Measurements from ENCODE around the gene KCNIP1. TPM values are rescaled to one million over a fixed set of nuclear protein-coding genes. Genes with fewer than 3 reads are reported as not detected.

Gene KCNIP1
- total RNA-seq (2022), result not detected in 2 replicates
- Bru-seq, nascent RNA, result percentile 10 among the genes with signal in this experiment
- BruChase-seq, experiment 1, labeled RNA remaining after a 6-hour chase, result percentile 10 among the genes with signal in this experiment
- percentile 9 among the genes with signal in this experiment for BruChase-seq, experiment 2, labeled RNA remaining after a 2-hour chase
- long read RNA-seq, partial matches to known transcripts, result 0 of 1 reads
- long read RNA-seq, other reads (novel, unspliced or antisense), result 1 of 1 reads

- Mint-ChIP-seq H3K4me1 (ENCODE audit: low read depth, unreplicated experiment) (peaks cover 17% of the 10 kb centered on the region), H3K27me3 (ENCODE audit: unreplicated experiment) (peaks cover 79% of the 10 kb centered on the region), H3K36me3 (ENCODE audit: insufficient read depth, unreplicated experiment) (no peaks in the 10 kb centered on the region), H3K27ac (ENCODE audit: unreplicated experiment) (no peak within 1 kb of the TSS), H3K9me3 (ENCODE audit: low read depth, unreplicated experiment) (no peaks in the 10 kb centered on the region), H3K4me3 (ENCODE audit: low read depth, unreplicated experiment) (peak within 1 kb of the TSS; percentile 11)
- intact Hi-C loops (cut with micrococcal nuclease; ENCODE audit: unreplicated experiment), result no loop called here
- no TSS peak for BruUV-seq (replicated peaks)
- TF ChIP-seq CTCF (IDR thresholded peaks at IDR 0.05; ENCODE audit: unreplicated experiment), result no peak
- peak; percentile 35 for DNase-seq
- CTCF ChIA-PET, result interaction anchor here (1.7 kb wide), 1 partner anchor 12 kb away, joined by 4 read pairs; no protein-coding TSS in a partner anchor
Observed at GRCh38 chr5:170503990-170504596, at the start of gene KCNIP1. Gene KCNIP1, plus strand, starts transcription at chr5:170504020.

GRCh38 chr5:170463426-170463825, 40.4 kb upstream of the KCNIP1 start:
- TF ChIP-seq CTCF (IDR thresholded peaks at IDR 0.05; ENCODE audit: unreplicated experiment), result no peak
- Mint-ChIP-seq H3K4me3 (ENCODE audit: low read depth, unreplicated experiment) (no peak overlapping the region), H3K27ac (ENCODE audit: unreplicated experiment) (no peak overlapping the region), H3K27me3 (ENCODE audit: unreplicated experiment) (peaks cover 10% of the 10 kb centered on the region), H3K4me1 (ENCODE audit: low read depth, unreplicated experiment) (no peaks in the 10 kb centered on the region), H3K36me3 (ENCODE audit: insufficient read depth, unreplicated experiment) (no peaks in the 10 kb centered on the region), H3K9me3 (ENCODE audit: low read depth, unreplicated experiment) (no peaks in the 10 kb centered on the region)
- intact Hi-C loops (cut with micrococcal nuclease; ENCODE audit: unreplicated experiment), result no loop called here
- DNase-seq, result no peak
- CTCF ChIA-PET, result no interaction called here
- BruUV-seq (replicated peaks), result no TSS peak

GRCh38 chr5:170464280-170465127, 39.3 kb upstream of the KCNIP1 start:
- no peaks in the 10 kb centered on the region for H3K4me1 Mint-ChIP-seq (ENCODE audit: low read depth, unreplicated experiment)
- H3K36me3 Mint-ChIP-seq (ENCODE audit: insufficient read depth, unreplicated experiment), result no peaks in the 10 kb centered on the region
- BruUV-seq (replicated peaks), result no TSS peak
- intact Hi-C loops (cut with micrococcal nuclease; ENCODE audit: unreplicated experiment), result no loop called here
- CTCF ChIA-PET, result interaction anchor here (0.6 to 1.0 kb wide), 2 partner anchors 171 to 177 kb away, joined by 3 read pairs; no protein-coding TSS in a partner anchor
- H3K27me3 Mint-ChIP-seq (ENCODE audit: unreplicated experiment), result peaks cover 10% of the 10 kb centered on the region
- TF ChIP-seq CTCF (IDR thresholded peaks at IDR 0.05; ENCODE audit: unreplicated experiment), result no peak
- H3K27ac Mint-ChIP-seq (ENCODE audit: unreplicated experiment), result no peak overlapping the region
- DNase-seq, result no peak
- H3K9me3 Mint-ChIP-seq (ENCODE audit: low read depth, unreplicated experiment), result no peaks in the 10 kb centered on the region
- no peak overlapping the region for H3K4me3 Mint-ChIP-seq (ENCODE audit: low read depth, unreplicated experiment)

GRCh38 chr5:170466553-170466952, 37.3 kb upstream of the KCNIP1 start:
- DNase-seq, result no peak
- Mint-ChIP-seq H3K36me3 (ENCODE audit: insufficient read depth, unreplicated experiment) (no peaks in the 10 kb centered on the region), H3K27ac (ENCODE audit: unreplicated experiment) (no peak overlapping the region), H3K9me3 (ENCODE audit: low read depth, unreplicated experiment) (no peaks in the 10 kb centered on the region), H3K4me3 (ENCODE audit: low read depth, unreplicated experiment) (no peak overlapping the region), H3K27me3 (ENCODE audit: unreplicated experiment) (no peaks in the 10 kb centered on the region), H3K4me1 (ENCODE audit: low read depth, unreplicated experiment) (no peaks in the 10 kb centered on the region)
- CTCF ChIA-PET, result interaction anchor here (0.7 to 1.1 kb wide), 3 partner anchors 13 to 159 kb away, joined by 3 to 5 read pairs (median 3); no protein-coding TSS in a partner anchor
- BruUV-seq (replicated peaks), result no TSS peak
- intact Hi-C loops (cut with micrococcal nuclease; ENCODE audit: unreplicated experiment), result no loop called here
- no peak for TF ChIP-seq CTCF (IDR thresholded peaks at IDR 0.05; ENCODE audit: unreplicated experiment)
